SK-MEL-5 (cell line): ENCODE measurements around the gene LRRTM4. TPM values are rescaled to one million over a fixed set of nuclear protein-coding genes. Genes with fewer than 3 reads are reported as not detected.

ENCODE experiments used
- DNase-seq: peaks from one replicate; pipeline ENCODE4 v3.0.0-alpha.2; 2016; ENCODE audit warnings: low read depth, low spot score
- in situ Hi-C: cut with HindIII; loops from 2 replicates; pipeline ENCODE4 v1.10.0; 2016; ENCODE audit warnings: low sequenced_read_pairs, high pct_unique_total_duplicates, low pct_unique_long_range_greater_than_20kb
- polyA plus RNA-seq, 2 experiments: library from polyadenylated mRNA; depleted of rRNA; stranded (reverse); fragments of >200 nt; gene quantifications; 2 replicates each; pipeline ENCODE4 v1.2.3, GENCODE V29; 2015
- total RNA-seq: library from RNA; depleted of rRNA; stranded (reverse); fragments of >200 nt; shearing (Covaris generic); gene quantifications from 2 replicates; pipeline ENCODE4 v1.2.3, GENCODE V29; 2014; rRNA removed

The LRRTM4 gene
- 0.05 TPM in 1 of 2 replicates, not detected in the other for total RNA-seq
- polyA plus RNA-seq (2015; cell fraction: cytosol; rRNA removed) = 0.08 TPM in 1 of 2 replicates, not detected in the other
- not detected in 2 replicates for polyA plus RNA-seq (2015; cell fraction: nucleus; rRNA removed)

GRCh38 chr2:77521931-77522470 lies at the start of gene LRRTM4:
TSS of gene LRRTM4 (minus strand) at chr2:77522376.
- peak; percentile 85 for DNase-seq

GRCh38 chr2:77571545-77571944 lies 49.4 kb upstream of the LRRTM4 start:
- no peak for DNase-seq
- in situ Hi-C loops = no loop called here

More at GRCh38 chr2:77521931-77522470, at the start of gene LRRTM4:
- in situ Hi-C loops = no loop called here

- no peak for DNase-seq
- in situ Hi-C loops = no loop called here
Observed at GRCh38 chr2:77567723-77568122, 45.5 kb upstream of the LRRTM4 start.

- in situ Hi-C loops = no loop called here
- no peak for DNase-seq
Observed at GRCh38 chr2:77566582-77566981, 44.4 kb upstream of the LRRTM4 start.

GRCh38 chr2:77566131-77566530 lies 44.0 kb upstream of the LRRTM4 start:
- in situ Hi-C loops = no loop called here

GRCh38 chr2:77552956-77553355 lies 30.8 kb upstream of the LRRTM4 start:
- no peak for DNase-seq
- in situ Hi-C loops = no loop called here

More at GRCh38 chr2:77566131-77566530, 44.0 kb upstream of the LRRTM4 start:
- DNase-seq = no peak

GRCh38 chr2:77538031-77538430 lies 15.9 kb upstream of the LRRTM4 start:
- no peak for DNase-seq
- in situ Hi-C loops = no loop called here

- DNase-seq = no peak
- in situ Hi-C loops = no loop called here
Observed at GRCh38 chr2:77522888-77523287, 712 bp upstream of the LRRTM4 start.

GRCh38 chr2:77521548-77521891 lies 656 bp downstream of the LRRTM4 start:
- no peak for DNase-seq
- in situ Hi-C loops = no loop called here

GRCh38 chr2:77520641-77521547 lies 1.3 kb downstream of the LRRTM4 start:
- in situ Hi-C loops = no loop called here
- no peak for DNase-seq

GRCh38 chr2:77519888-77520506 lies 2.2 kb downstream of the LRRTM4 start:
- no peak for DNase-seq
- in situ Hi-C loops = no loop called here

- in situ Hi-C loops = no loop called here
- no peak for DNase-seq
Observed at GRCh38 chr2:77519164-77519887, 2.9 kb downstream of the LRRTM4 start.

GRCh38 chr2:77518311-77518710 lies 3.9 kb downstream of the LRRTM4 start:
- in situ Hi-C loops = no loop called here
- DNase-seq = no peak

GRCh38 chr2:77513191-77513590 lies 9.0 kb downstream of the LRRTM4 start:
- in situ Hi-C loops = no loop called here
- no peak for DNase-seq

- in situ Hi-C loops = no loop called here
- DNase-seq = no peak
Observed at GRCh38 chr2:77512507-77512906, 9.7 kb downstream of the LRRTM4 start.

- in situ Hi-C loops = no loop called here
- no peak for DNase-seq
Observed at GRCh38 chr2:77508511-77508910, 13.7 kb downstream of the LRRTM4 start.

GRCh38 chr2:77507657-77508056 lies 14.5 kb downstream of the LRRTM4 start:
- DNase-seq = no peak
- in situ Hi-C loops = no loop called here

- in situ Hi-C loops = no loop called here
- no peak for DNase-seq
Observed at GRCh38 chr2:77488141-77488540, 34.0 kb downstream of the LRRTM4 start.
